Measurements from ENCODE around the gene GATA5.

DNA sequence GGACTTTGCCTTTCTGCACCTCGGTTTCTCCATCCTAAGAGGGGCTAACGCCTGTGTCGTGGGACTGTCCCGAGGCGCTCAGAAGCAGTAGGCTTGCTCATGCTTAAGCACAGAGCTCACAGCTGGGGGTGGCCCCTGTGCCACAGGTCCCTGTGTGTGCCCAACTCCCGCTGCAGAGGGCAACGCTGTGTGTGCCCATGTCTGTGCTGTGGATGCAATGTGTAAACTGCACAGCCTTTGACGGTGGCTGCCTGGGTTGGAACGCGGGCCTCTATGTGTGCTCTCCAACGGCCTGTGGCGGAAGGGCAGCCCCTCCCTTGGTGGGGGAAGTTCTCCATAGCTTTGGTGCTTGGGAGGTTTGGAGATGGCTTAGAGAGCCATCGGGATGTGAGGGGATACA is 10.7 kb upstream of the GATA5 start:
- TF ChIP-seq, protein P1, sequence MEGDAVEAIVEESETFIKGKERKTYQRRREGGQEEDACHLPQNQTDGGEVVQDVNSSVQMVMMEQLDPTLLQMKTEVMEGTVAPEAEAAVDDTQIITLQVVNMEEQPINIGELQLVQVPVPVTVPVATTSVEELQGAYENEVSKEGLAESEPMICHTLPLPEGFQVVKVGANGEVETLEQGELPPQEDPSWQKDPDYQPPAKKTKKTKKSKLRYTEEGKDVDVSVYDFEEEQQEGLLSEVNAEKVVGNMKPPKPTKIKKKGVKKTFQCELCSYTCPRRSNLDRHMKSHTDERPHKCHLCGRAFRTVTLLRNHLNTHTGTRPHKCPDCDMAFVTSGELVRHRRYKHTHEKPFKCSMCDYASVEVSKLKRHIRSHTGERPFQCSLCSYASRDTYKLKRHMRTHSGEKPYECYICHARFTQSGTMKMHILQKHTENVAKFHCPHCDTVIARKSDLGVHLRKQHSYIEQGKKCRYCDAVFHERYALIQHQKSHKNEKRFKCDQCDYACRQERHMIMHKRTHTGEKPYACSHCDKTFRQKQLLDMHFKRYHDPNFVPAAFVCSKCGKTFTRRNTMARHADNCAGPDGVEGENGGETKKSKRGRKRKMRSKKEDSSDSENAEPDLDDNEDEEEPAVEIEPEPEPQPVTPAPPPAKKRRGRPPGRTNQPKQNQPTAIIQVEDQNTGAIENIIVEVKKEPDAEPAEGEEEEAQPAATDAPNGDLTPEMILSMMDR (IDR thresholded peaks at IDR 0.05): no peak
- TF ChIP-seq POLR2A (IDR thresholded peaks at IDR 0.05): no peak

Measured in uterus (tissue), 2 donors.